GM18873 (cell line): ENCODE measurements around the gene PAPPA2.

Experiments used
- ATAC-seq: cut with Tn5 transposase; IDR thresholded peaks from one replicate; pipeline ENCODE4 v1.9.1; 2021; ENCODE audit warnings: mild to moderate bottlenecking, moderate library complexity, moderate number of reproducible peaks; ENCODE audit not compliant: unreplicated experiment, low FRiP score

Gene PAPPA2

DNA sequence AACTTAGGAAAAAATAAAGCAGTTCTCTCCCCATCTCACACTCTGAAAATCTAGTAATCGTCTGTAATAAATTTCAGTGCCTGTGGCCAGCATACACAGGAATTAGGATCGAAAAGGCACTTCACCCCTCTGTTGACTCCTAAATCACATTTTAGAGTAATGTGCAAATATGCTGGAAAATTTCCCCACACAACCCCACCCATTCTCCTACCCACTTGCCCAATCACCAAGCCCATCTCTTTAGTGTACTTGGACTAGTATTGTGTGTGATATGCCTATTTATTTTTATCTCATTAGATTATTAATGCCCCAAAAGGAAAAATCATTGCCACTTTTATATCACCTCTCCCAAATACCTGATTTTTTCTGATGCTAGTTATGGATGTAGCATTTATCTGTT, 378.3 kb downstream of the PAPPA2 start:
- ATAC-seq: no peak

DNA sequence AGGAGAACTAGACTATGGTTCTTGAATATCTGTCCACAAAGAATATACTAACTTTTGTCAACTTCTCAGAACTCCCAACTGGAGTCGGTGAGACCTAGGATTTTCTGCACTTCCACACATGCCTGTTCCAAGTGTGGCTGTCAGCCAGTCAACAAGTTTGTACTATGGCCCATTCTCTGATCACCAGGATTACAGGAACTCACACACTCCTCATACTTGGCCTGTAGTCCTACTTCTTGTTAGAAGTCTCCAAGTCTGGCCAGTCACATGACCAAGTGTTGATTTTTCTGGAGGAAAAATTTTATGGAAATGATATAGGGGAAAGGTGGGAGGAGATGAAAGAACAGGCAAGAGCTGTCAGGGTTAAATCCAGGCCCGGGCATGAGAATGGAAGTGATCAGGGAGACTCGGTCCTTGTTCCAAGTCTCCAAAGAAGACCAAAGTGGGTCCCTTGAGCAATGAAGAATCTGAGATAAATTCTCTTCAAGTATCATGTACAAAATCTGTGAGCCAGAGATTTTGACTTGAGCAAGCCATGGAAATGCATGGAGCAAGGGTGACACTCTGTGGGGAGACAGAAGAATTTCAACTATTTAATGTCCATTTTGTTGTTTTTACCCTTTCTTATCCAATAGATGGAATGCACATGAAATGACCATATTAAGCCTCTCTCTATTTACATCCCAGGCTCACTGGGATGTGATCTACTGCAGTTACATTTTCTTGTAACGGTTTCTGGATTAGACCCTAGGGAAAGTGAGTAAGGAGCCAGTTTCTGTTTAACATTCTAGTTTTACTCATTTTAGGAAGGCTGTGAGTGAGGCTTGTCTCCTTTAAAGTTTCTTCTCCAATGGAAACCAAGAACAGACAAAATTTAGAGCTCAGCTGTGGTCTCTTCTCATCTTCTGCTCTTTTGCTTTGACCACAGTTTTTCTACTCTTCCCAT, 380.6 kb downstream of the PAPPA2 start:
- no peak for ATAC-seq

GRCh38 chr1:176847052-176847451, 384.1 kb downstream of the PAPPA2 start:
- no peak for ATAC-seq

- no peak for ATAC-seq
Observed at GRCh38 chr1:176849281-176849680, 386.3 kb downstream of the PAPPA2 start.

GRCh38 chr1:176850871-176851270, 387.9 kb downstream of the PAPPA2 start:
- ATAC-seq: no peak

- ATAC-seq: no peak
Observed at GRCh38 chr1:176852124-176852523, 389.1 kb downstream of the PAPPA2 start.

DNA sequence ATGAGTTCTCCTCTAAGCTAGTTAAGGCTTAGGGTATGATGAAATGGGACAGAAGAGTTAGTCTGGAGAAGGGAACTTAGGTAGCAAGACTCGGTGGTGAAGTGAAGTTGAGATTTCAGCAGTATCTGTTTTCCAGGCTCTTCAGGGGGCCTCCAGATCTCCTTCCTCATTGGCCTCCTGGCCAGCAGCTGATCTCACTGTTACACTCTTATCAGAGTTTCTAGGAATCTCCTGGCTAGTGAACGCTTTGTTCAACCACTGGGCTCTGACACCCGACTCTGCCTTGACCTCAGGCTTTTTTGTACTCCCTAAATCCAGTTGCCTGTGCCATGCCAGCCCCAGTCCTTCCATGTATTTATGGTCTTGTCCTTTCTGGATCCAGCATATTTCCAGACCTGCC, 390.5 kb downstream of the PAPPA2 start:
- ATAC-seq: no peak

DNA sequence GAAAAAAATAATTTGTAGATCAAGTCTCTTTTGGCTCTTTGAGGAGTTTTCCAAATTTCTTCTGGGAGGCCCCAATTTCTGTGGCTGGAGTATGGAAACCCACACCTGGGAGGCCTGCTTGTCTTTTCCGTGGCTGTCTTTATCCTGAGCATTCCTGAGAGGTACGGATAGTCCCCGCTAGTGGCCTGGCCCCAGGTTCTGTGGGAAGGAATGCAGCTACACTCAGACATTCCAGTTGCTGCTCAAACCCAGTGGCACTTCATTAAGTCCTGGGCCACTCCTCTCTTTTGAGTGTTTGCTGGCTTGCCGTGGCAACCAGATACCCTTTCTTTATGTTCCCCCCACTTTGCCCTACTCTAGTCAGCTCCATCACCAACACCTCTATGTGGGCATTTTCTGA, 391.1 kb downstream of the PAPPA2 start:
- no peak for ATAC-seq

- ATAC-seq: no peak
Observed at GRCh38 chr1:176854758-176855745, 392.1 kb downstream of the PAPPA2 start.

- no peak for ATAC-seq
Observed at GRCh38 chr1:176857632-176858031, 394.7 kb downstream of the PAPPA2 start.

DNA sequence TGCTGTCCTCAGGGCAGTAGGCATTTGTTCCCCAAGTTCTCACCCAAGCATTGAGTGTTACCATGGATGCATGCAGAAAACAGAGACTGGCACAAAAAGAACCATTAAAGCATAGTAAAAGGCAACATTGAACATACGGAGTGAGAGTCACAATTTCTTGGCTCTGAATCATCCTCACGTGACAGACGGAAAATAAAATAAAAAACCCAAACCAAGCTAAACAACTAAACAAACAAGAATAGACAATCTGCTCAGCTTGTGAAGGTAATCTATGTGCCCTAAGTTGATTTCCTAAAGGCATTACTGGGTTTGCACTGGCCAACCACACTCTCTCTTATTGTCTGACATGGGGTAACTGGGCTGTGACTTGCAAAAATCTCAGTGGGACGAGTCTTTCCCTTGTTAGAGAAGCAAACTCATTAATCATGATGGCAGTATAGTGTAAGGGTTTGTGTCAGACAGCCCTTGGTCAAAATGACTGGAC, 395.5 kb downstream of the PAPPA2 start:
- no peak for ATAC-seq

DNA sequence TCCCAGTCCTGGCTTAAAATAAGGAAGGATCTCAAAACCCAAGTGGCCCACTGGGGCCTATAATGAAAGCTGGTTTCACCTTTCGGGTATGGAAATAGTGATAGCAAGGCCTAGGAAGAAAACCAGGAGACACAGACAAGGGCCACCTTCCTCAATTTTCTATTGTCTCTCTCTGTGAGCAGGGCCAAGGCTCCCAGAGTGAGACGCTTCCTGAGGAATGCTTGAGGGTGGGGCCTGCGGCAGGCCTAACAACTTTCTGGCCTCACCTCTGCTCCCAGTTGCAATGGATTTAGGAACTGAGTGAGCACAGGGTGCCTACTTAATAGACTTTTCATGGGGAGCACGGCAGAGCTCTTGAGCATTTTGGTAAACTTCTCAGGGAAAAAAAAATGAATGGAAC, 400.6 kb downstream of the PAPPA2 start:
- ATAC-seq: no peak

DNA sequence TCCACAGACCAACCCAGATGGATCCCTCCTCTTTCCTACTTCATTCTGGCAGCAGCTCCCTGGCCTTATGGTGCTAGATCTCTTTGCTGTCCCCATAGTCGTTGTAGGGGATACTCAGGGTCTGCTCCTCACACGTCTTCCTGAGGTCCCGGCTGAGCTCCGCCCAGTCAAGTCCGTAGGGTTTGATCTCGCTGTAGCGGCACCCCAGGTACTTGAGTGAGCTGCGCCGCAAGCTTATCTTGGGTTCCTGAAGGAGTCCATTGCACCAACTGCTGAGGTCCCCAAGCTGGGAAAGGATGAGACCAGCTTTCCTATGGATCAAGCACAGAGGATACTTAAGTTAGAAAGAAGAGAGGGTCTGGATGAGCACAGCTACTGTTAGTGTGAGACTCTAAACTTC, 401.2 kb downstream of the PAPPA2 start:
- no peak for ATAC-seq

DNA sequence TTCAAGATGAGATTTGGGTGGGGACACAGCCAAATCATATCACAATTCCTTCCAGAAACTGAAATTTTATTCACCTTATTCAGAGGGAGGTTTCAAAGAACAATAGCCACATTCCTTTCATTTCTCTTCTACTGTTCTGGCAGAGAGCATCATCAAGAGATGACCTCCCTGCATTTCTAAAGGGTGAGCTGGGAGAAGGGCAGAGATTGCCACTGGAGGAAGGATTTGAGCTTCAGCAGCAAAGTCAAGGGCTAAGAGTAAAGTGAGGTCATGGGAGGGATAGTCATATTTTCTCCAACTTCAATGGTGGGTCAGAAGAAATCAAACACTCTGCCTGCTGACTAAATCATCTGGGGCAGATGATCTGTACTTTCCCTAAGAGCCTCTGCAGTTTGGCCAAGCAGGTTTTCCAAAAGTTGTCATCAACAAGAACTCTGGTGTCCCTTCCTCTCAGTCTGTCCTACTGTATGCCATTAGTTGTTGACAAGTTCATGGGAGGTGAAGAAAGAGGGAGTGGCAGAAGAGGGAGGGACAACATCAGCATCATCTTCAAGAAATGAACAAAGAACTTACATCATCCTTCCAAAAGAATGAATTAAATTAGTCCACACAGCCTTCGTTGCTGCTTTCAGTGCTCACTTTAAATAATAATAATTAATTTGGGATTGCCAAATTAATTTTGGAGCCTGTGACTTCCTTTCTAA, 403.2 kb downstream of the PAPPA2 start:
- ATAC-seq: no peak

GRCh38 chr1:176869577-176869976, 406.6 kb downstream of the PAPPA2 start:
- no peak for ATAC-seq

DNA sequence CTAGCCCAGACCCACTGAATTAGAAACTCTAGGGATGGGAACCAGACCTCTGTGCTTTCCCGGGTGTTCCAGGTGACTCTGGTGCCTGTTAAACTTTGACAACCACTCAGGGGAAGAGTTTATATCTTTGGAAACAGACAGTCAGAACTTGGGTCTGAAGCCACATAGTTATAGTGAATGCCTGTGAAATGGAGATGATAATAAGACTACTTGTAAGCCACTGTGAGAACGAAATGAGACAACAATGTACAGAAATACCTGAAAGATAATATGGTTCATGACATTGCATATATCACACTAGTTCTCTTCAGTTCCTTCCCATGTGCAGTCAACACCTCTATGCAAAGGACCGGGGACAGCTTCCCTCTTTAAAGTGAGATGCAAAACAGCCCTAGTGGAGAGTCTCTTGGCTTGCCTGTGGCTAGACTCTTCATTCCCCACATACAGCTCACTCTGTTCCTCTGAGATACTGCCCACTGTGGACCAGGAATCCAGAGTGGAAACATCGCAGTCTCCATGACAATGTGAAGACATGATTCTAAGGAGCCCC, 414.1 kb downstream of the PAPPA2 start:
- no peak for ATAC-seq

DNA sequence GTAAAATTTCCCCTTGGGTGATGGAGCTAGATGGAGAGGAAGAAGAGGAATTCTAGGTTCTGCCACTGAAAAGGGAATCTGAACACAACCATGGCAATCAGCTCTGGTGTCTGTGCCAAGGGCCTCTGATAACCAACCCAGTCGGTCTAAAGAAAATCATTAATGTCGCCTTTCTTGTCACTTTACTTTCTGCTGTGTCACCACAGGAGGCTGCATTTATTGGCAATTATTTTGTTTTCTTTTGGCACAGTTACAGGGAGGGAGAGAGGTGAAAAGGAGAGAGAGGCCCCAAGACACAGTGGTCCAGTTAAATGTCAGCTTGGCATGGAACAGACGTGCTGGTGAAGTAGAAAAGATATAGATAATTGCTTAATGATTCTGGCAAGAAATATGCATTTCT, 414.6 kb downstream of the PAPPA2 start:
- no peak for ATAC-seq

DNA sequence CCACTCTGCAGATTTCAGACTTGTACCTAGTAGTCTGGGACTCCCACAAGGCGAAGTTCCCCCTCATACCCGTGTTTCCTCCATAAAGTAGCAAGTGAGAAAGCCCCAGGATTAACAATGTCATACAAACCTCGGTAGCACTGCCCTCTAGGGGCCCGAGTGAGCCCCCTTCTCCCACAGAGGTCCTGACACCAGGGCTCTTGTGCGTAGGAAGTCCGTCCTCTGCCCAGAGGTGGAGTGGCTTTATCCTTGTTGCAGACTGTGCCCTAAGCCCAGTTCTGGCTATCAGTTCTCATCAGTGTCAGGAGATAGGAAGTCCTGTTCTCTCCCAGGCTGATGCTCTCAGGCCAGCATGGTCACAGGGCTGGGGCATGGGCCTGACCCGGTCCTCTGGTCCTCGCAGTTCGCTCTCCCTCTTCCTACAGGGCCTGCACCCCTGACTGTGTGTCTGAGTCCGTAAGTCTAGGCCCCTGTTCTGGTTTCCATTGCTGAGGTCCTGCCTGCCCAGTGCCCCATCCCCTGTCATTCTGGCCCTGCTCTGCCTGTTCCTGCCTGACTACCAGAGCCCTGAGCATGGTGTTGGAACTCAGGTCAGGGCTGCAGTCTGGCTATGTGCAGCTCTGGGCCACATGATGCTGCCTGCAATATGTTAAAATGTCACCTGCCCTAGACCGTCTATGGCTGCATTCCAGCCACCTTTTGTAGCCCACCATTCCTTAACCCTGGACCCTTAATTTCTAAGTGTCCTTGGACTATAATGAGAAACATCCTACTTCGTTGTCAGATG, 416.0 kb downstream of the PAPPA2 start:
- no peak for ATAC-seq
